Measurements from ENCODE around the gene GCSAM.
"Not testable (repeated sequence)": the region's sequence is repeated elsewhere in the genome, so short reads cannot be mapped to it uniquely, and the experiment has no call there.

GCSAM gene

GRCh38 chr3:112078125-112079083 is 54.6 kb downstream of the GCSAM start:
- DNase-seq (ENCODE audit: insufficient read length, low spot score) (no peak), FAIRE-seq (no peak)

- FAIRE-seq, result no peak
- no peak for DNase-seq (ENCODE audit: insufficient read length, low spot score)
These were observed 58.2 kb downstream of the GCSAM start for GRCh38 chr3:112074616-112075497.

DNA sequence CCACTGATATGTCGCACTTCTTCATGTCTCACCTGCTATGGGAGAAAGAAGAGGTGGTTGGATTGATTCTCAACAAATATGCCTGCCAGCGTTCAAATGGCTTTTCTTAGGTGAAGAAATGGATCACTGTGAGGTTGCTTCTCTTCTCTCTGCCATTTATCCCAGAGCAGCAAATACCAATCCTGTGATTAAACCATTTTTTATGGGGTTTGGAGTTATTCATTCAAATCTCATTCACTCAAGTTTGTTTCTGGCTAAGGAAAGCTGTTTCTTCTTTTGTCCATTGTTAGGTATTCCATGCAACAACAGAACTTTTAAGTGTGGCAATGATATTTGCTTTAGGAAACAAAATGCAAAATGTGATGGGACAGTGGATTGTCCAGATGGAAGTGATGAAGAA is 59.0 kb downstream of the GCSAM start:
- FAIRE-seq, result no peak
- no peak for DNase-seq (ENCODE audit: insufficient read length, low spot score)

- FAIRE-seq; DNase-seq (ENCODE audit: insufficient read length, low spot score): not testable (repeated sequence)
These were observed 60.5 kb downstream of the GCSAM start for GRCh38 chr3:112072387-112073060.

All from GM19239 (cell line).